ENCODE results near the gene MMRN1.

MMRN1 gene

GRCh38 chr4:90002441-90003062 lies 107.9 kb downstream of the MMRN1 start:
- H3K36me3 Mint-ChIP-seq (ENCODE audit: low read depth): no peaks in the 10 kb centered on the region
- DNase-seq: no peak
- no peaks in the 10 kb centered on the region for H3K9me3 Mint-ChIP-seq
- TF ChIP-seq CTCF (IDR thresholded peaks at IDR 0.05): no peak
- H3K27me3 Mint-ChIP-seq (ENCODE audit: low read depth, poor library complexity): no peaks in the 10 kb centered on the region
- peaks cover 7% of the 10 kb centered on the region for H3K4me1 Mint-ChIP-seq
- H3K27ac Mint-ChIP-seq: no peak overlapping the region
- H3K4me3 Mint-ChIP-seq: no peak overlapping the region
